GM21390 (cell line): Measurements from ENCODE around the gene SLC22A16.
"Not testable (repeated sequence)": the region's sequence is repeated elsewhere in the genome, so short reads cannot be mapped to it uniquely, and the experiment has no call there.

Experiments
- ATAC-seq: cut with Tn5 transposase; IDR thresholded peaks from one replicate; pipeline ENCODE4 v1.9.1; 2021; ENCODE audit not compliant: unreplicated experiment

SLC22A16 gene

DNA sequence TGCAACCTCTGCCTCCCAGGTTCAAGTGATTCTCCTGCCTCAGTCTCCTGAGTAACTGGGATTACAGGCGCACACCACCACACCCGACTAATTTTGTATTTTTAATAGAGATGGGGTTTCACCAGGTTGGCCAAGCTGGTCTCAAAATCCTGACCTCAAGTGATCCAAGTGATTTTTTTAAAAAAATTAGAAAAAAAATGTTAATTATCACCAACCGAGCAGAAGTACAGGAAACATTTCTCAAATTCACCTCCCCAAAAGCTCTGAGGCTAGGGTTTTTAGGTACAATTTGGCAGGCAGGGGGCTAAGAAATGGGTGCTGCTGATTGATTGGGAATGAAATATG lies 14.9 kb upstream of the SLC22A16 start:
- ATAC-seq: no peak

DNA sequence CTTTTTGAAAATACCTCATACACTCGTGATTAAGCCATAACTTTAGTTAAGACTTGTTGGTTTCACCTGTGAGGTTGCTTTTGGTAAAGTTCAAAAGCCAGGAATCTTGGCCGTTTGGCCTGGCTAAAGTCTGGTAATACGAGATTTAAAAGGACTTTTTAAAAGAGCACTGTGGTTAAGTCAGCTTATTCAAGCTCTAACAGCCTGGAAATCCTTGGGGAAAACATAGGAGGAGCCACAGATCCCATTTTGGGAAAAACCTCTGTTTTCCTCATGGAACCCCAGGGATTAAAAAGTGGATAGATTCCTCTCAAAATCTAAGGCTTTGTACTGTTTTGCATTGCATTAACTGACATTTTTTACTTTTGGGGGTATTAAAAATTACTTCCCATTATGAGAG lies 13.7 kb upstream of the SLC22A16 start:
- no peak for ATAC-seq

- ATAC-seq: no peak
Observed at GRCh38 chr6:110488606-110489190, 12.3 kb upstream of the SLC22A16 start.

DNA sequence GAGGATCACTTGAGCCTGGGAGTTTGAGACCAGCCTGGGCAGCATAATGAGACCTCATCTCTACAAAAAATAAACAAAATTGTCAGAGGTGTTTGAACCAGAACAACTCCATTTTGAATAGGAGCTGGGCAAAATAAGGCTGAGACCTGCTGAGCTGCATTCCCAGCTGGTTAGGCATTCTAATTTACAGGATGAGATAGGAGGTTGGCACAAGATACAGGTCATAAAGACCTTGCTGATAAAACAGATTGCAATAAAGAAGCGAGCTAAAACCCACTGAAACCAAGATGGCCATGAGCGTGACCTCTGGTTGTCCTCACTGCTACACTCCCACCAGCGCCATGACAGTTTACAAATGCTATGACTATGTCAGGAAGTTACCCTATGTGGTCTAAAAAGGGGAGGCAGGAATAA lies 11.6 kb upstream of the SLC22A16 start:
- not testable (repeated sequence) for ATAC-seq

GRCh38 chr6:110486756-110487155 lies 10.3 kb upstream of the SLC22A16 start:
- ATAC-seq: no peak

- ATAC-seq: no peak
Observed at GRCh38 chr6:110485491-110485890, 9.1 kb upstream of the SLC22A16 start.

GRCh38 chr6:110484321-110484720 lies 7.9 kb upstream of the SLC22A16 start:
- ATAC-seq: no peak

DNA sequence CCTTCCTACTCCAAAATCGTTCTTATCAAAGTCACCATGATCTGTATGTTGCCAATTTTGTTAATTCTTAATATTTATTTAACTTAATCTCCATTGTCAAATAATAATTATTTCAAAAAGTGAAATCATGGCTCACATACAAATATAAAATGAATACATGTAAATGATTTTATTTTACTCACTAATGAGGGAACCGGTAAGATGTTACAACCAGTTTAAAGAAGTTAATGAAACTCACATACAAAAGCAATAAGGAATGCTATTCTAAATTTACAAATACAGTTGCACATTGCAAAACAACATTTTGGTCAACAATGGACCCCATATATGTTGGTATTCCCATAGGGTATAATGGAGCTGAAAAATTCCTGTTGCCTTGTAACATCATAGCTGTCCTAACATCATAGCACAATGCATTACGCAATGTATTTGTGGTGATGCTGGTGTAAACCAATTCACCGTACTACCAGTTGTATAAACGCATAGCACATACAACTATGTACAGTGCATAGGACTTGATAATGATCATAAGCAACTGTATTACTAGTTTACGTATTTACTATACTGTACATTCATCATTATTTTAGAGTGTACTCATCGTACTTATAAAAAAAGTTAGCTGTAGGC lies 6.5 kb upstream of the SLC22A16 start:
- no peak for ATAC-seq

- no peak for ATAC-seq
Observed at GRCh38 chr6:110481081-110481480, 4.7 kb upstream of the SLC22A16 start.

GRCh38 chr6:110475066-110475653 lies 1.3 kb downstream of the SLC22A16 start:
- no peak for ATAC-seq

DNA sequence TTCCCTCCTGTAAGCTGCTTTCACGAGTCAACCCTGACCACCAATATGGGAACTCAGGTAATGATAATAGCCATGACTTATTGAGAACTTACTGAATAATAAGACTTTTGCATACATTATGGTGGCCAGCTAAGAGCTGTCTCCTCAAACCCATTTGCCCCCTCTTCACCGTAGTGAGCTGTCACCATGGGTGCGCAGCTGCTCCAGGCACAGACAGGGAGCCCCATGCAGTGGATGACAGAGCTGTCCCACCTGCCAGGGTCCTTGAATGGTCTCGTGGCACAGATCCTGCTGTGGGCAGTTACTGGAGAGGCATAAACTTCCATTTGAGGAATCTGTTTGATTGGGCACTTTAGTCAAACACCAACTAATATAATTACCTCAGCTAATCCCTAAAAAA lies 1.9 kb downstream of the SLC22A16 start:
- no peak for ATAC-seq

DNA sequence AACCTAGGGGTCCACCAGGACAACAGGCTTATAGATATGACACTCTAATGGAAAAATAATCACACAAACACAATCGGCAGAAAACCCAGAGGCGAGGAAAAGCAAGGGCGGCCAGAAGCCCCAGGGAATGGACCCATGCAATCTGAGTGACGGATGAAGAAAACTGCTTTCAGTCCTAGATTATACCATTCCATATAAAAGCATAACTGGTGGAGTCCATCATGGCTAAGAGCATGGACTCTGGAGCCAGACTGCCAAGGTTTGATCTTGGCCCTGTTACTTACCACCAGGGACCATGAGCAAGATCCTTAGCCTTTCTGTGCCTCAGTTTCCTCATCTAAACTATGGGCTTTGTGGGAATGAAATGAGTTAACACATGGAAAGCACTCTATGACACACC lies 3.7 kb downstream of the SLC22A16 start:
- ATAC-seq: no peak

DNA sequence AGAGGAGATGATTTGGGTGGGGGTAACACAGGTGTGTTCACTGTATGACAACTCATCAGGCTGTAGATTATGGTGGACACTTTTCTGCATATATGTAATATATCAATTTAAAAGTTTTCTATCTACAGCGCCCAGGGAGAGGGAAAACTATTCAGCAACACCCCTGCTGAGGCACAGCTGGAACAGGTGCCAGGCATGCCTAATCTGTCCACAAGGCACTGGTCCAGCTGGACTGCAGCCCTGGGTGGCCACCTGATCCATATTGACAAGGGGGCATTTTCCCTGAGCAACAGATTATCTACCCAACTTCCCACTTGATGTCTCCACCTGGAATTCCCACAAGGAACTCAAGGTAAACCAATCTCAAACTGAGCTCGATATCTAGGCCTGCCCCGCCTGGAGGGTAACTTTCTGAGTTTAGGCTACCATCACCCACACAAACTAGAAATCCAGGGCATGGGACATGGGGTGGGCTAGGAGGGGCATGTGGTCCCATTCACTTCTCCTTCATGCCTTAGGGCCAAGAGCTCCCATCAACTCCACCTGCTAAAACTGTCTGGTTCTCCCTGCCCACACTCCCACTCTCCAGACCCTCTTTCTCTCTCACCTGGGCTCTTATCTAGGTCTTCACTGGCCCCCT lies 4.6 kb downstream of the SLC22A16 start:
- no peak for ATAC-seq

DNA sequence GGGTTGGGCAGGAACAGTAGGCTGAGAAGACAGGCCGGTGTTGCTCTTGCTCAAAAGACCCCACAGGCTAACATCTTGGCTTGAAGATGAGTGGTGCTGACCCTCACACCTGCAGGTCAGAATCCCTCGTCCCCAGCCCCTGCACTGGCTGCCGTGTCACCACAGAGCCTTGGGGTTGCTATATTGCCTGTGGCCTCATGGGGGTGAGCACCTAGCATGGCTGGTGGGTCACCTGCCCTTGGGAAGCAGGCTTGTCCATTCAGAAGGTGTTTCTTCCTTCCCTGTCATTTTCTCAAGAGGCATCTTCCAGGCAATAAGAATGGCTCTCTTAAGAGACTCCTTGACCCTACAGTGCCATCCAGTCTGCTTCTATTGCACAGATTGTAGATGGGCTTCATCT lies 7.7 kb downstream of the SLC22A16 start:
- ATAC-seq: no peak

DNA sequence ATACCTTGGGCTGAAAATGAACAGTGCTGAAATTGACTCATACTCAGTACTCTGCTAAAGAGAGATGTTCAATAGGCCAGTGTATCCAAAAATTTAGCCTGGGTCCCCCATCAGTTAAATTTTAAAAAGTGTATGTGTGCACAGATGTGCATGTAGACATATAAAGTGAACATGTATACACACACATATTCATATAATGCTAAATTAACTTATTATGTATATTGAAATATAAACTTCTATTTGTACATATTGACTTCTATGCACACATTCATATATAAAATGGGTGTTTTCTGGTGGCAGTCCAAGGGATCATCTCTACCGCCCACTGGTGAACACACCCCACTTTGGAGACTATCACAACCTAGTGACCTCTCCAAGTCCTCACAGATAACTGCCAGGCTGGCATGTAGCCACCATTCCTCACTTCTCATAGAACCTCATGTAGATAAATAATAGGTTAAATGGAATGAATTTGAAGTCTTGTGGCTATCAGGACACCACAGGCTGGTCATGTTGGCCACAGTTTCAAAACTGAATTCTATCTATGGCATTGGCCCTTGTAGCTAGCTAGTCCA lies 8.8 kb downstream of the SLC22A16 start:
- ATAC-seq: no peak

DNA sequence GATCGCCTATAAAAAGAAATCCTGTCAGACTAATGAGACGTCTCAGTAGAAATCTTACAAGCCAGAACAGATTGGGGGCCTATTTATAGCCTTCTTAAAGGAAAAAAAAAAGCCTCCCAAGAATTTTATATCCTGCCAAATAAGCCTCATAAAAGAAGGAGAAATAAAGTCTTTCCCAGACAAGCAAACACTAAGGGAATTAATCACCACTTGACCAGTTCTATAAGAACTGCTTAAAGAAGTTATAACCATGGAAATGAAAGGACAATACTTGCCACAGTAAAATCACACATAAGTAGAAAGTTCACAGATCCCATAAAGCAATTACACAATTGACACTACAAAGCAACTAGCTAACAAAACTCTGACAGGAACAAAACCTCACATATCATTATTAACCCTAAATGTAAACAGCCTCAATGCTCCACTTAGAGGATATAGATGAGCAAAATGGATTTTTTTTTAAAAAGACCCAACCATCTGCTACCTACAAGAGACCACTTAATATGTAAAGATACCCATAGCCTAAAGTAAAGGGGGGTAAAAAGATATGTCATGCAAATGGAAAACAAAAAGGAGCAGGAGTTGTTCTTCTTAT lies 13.4 kb downstream of the SLC22A16 start:
- no peak for ATAC-seq

DNA sequence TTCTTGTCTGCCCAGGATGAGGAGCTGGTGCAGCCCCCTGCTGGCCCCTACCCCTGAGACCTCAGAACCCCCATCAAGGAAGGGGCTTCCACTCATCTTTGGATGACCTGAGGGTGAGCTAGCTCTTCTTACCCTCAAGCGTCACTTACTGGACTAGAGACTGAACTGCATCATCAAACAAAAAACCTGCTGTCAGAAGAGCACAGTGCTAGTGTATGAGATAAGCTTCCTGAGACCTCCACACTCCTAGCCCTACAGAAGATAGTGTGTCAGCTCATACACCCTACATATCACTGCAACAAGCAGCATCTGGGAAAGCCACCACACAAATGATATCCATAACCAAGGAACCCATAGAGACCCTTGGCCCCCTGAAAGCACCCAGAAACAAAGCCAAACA lies 15.0 kb downstream of the SLC22A16 start:
- ATAC-seq: no peak

DNA sequence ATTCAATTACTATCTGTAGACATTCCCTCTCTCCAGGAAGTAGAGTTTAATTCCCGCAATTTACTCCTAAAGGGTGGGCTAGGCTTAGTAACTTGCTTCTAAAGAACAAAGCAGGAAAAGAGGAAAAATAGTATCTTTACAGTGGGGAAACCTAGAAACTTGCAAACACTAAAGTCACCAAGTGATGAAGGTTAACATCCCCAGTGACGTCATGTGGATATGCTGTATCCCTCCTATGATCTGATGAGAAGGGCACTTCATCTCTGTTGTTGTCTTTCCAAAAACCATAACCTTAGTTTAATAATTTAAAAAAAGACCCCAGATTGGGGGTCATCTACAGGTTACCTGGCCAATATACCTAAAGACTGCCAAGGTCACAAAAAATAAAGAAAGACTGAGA lies 17.3 kb downstream of the SLC22A16 start:
- ATAC-seq: no peak

DNA sequence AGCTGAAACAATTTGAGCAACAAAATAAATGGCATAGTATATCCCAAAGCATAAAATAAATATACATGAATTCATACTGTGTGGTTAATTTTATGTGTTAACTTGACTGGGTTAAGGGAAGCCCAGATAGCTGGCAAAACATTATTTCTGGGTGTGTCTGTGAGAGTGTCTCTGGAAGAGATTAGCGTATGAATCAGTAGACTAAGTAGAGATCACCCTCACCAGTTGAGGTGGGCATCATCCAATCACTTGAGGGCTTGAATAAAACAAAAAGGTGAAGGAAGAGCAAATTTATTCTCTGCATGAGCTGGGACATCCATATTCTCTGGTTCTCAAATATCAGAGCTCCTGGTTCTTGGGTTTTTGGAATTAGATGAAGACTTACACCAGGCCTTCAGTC lies 17.9 kb downstream of the SLC22A16 start:
- ATAC-seq: no peak

GRCh38 chr6:110457567-110458175 lies 18.7 kb downstream of the SLC22A16 start:
- not testable (repeated sequence) for ATAC-seq

DNA sequence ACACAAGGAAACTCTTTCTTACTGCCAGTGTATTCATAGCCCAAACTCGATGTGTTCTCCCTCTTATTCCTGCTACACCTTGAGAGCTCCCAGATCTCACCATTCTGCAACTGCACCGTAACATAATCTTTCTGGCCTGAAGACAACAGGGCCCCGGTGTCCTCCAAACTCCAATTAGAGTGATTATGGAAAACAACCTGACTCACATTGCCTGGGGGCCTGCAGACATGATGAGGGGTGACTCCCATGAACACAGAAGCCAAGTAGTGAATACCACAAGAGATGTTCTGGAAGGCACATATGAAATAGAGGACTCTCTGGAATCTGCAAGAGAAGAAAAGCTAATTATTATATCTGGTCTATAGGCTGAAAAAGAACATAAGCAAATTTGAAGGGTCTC lies 19.7 kb downstream of the SLC22A16 start:
- ATAC-seq: no peak
